ENCODE data around the gene TSPAN1. TPM values are rescaled to one million over a fixed set of nuclear protein-coding genes. Genes with fewer than 3 reads are reported as not detected.

TSPAN1 gene
- total and polyA plus RNA-seq, 2 of the 13 experiments (the other 11 are each of a cell fraction or from before 2014, with no cell fraction given), result 1.7 to 2.9 TPM

DNA sequence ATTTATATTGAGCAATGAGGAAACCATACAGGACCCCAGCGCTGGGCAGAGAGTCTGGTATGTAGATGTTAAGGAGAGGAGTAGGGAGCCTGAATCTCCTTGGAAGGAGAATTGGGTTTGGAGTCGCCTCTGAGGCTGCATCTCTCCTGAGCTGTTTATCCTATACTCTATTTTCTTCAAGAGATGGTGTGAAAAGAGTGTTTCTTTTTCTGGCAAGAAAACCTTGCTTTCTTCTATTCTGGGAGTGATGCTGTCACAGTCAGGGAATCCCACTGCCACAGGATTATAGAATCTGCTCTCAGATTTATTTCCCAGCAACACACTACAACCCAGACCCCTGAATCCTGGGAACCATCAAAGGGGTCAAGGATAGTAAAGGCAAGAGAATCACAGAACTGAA lies 31.5 kb downstream of the TSPAN1 start:
- Histone ChIP-seq H3K9me3 (ENCODE audit: low read length) (no peaks in the 10 kb centered on the region), H3K36me3 (replicated peaks in 1 of 2; ENCODE audit: control insufficient read depth in 1 of 2, insufficient read depth in 2 of 2, low read length in 2 of 2) (no peaks in the 10 kb centered on the region), H3K79me2 (ENCODE audit: insufficient read depth, low read length) (no peaks in the 10 kb centered on the region), H2AFZ (ENCODE audit: low read length) (no peak overlapping the region), H3K4me2 (ENCODE audit: low read depth, low read length) (no peak overlapping the region), H3K4me3 (replicated peaks in 1 of 3; ENCODE audit: insufficient read depth in 1 of 3, low read depth in 2 of 3, low read length in 3 of 3) (no peak overlapping the region), H3K27me3 (ENCODE audit: control insufficient read depth in 1 of 2, insufficient read depth in 2 of 2, low read length in 2 of 2) (0 out of 5 replicates have a peak, but pooled peaks cover 0 to 6% of the 10 kb centered on the region in 2 experiments), H3K9ac (ENCODE audit: insufficient read depth, low read depth, low read length) (no peak overlapping the region), H4K20me1 (ENCODE audit: insufficient read depth, low read length) (no peaks in the 10 kb centered on the region), H3K4me1 (ENCODE audit: insufficient read depth, low read length) (peaks cover 8% of the 10 kb centered on the region; the same call in 1 of the 2 replicates), H3K27ac (ENCODE audit: extremely low read length, insufficient read depth, low read length) (no peak overlapping the region)
- no peak for FAIRE-seq
- in situ Hi-C loops (cut with HindIII; ENCODE audit: extremely low pct_ligation_motif_present, low pct_unique_long_range_greater_than_20kb), result no loop called here
- DNase-seq (ENCODE audit: low spot score), result no peak
- intact Hi-C loops (cut with micrococcal nuclease; ENCODE audit: unreplicated experiment), result no loop called here
- WGBS (ENCODE audit: low lambda C conversion rate), result 21% methylated on average over 2 of the region's 2 CpGs
- no TSS peak for BruUV-seq (replicated peaks)
- CTCF ChIA-PET (ENCODE audit: low intra/inter-chr PET ratio, low total read pairs), result no interaction called here
- ATAC-seq, result no peak
- POLR2A ChIA-PET, result no interaction called here
- TF ChIP-seq, protein P1, sequence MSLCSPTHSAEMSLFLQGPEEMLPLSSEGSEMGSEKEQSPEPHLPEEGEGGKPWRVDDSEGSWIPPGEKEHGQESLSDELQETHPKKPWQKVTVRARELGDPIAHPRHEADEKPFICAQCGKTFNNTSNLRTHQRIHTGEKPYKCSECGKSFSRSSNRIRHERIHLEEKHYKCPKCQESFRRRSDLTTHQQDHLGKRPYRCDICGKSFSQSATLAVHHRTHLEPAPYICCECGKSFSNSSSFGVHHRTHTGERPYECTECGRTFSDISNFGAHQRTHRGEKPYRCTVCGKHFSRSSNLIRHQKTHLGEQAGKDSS (CRISPR knock-in tag; IDR thresholded peaks at IDR 0.05; ENCODE audit: borderline replicate concordance, low read depth), result no peak
- TF ChIP-seq SNRNP70 (IDR thresholded peaks at IDR 0.05; ENCODE audit: low read depth, low read length) (no peak), ZNF367 (CRISPR knock-in tag; IDR thresholded peaks at IDR 0.05; ENCODE audit: borderline replicate concordance) (no peak), AGO2 (optimal IDR thresholded peaks at IDR 0.05; ENCODE audit: low read depth, low read length) (no peak), BCL6 (CRISPR knock-in tag; IDR thresholded peaks at IDR 0.05) (no peak), FOXA1 (IDR thresholded peaks at IDR 0.05) (no peak), FOXA1 (CRISPR knock-in tag; IDR thresholded peaks at IDR 0.05) (no peak), KDM4B (CRISPR knock-in tag; IDR thresholded peaks at IDR 0.05) (no peak), ZNF644 (CRISPR knock-in tag; IDR thresholded peaks at IDR 0.05; ENCODE audit: low read depth) (no peak), ZNF33A (CRISPR knock-in tag; IDR thresholded peaks at IDR 0.05; ENCODE audit: borderline replicate concordance) (no peak)
- TF ChIP-seq, protein P2, sequence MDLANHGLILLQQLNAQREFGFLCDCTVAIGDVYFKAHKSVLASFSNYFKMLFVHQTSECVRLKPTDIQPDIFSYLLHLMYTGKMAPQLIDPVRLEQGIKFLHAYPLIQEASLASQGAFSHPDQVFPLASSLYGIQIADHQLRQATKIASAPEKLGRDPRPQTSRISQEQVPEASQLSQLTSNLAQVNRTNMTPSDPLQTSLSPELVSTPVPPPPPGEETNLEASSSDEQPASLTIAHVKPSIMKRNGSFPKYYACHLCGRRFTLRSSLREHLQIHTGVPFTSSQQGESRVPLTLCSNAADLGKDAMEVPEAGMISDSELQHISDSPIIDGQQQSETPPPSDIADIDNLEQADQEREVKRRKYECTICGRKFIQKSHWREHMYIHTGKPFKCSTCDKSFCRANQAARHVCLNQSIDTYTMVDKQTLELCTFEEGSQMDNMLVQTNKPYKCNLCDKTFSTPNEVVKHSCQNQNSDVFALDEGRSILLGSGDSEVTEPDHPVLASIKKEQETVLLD (CRISPR knock-in tag; IDR thresholded peaks at IDR 0.05; ENCODE audit: low read depth), result no peak
- TF ChIP-seq, protein P3, sequence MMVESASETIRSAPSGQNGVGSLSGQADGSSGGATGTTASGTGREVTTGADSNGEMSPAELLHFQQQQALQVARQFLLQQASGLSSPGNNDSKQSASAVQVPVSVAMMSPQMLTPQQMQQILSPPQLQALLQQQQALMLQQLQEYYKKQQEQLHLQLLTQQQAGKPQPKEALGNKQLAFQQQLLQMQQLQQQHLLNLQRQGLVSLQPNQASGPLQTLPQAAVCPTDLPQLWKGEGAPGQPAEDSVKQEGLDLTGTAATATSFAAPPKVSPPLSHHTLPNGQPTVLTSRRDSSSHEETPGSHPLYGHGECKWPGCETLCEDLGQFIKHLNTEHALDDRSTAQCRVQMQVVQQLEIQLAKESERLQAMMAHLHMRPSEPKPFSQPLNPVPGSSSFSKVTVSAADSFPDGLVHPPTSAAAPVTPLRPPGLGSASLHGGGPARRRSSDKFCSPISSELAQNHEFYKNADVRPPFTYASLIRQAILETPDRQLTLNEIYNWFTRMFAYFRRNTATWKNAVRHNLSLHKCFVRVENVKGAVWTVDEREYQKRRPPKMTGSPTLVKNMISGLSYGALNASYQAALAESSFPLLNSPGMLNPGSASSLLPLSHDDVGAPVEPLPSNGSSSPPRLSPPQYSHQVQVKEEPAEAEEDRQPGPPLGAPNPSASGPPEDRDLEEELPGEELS (CRISPR knock-in tag; IDR thresholded peaks at IDR 0.05), result no peak
- TF ChIP-seq, protein P4, sequence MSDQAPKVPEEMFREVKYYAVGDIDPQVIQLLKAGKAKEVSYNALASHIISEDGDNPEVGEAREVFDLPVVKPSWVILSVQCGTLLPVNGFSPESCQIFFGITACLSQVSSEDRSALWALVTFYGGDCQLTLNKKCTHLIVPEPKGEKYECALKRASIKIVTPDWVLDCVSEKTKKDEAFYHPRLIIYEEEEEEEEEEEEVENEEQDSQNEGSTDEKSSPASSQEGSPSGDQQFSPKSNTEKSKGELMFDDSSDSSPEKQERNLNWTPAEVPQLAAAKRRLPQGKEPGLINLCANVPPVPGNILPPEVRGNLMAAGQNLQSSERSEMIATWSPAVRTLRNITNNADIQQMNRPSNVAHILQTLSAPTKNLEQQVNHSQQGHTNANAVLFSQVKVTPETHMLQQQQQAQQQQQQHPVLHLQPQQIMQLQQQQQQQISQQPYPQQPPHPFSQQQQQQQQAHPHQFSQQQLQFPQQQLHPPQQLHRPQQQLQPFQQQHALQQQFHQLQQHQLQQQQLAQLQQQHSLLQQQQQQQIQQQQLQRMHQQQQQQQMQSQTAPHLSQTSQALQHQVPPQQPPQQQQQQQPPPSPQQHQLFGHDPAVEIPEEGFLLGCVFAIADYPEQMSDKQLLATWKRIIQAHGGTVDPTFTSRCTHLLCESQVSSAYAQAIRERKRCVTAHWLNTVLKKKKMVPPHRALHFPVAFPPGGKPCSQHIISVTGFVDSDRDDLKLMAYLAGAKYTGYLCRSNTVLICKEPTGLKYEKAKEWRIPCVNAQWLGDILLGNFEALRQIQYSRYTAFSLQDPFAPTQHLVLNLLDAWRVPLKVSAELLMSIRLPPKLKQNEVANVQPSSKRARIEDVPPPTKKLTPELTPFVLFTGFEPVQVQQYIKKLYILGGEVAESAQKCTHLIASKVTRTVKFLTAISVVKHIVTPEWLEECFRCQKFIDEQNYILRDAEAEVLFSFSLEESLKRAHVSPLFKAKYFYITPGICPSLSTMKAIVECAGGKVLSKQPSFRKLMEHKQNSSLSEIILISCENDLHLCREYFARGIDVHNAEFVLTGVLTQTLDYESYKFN (CRISPR knock-in tag; conservative IDR thresholded peaks at IDR 0.05), result no peak
- TF ChIP-seq, protein P5, sequence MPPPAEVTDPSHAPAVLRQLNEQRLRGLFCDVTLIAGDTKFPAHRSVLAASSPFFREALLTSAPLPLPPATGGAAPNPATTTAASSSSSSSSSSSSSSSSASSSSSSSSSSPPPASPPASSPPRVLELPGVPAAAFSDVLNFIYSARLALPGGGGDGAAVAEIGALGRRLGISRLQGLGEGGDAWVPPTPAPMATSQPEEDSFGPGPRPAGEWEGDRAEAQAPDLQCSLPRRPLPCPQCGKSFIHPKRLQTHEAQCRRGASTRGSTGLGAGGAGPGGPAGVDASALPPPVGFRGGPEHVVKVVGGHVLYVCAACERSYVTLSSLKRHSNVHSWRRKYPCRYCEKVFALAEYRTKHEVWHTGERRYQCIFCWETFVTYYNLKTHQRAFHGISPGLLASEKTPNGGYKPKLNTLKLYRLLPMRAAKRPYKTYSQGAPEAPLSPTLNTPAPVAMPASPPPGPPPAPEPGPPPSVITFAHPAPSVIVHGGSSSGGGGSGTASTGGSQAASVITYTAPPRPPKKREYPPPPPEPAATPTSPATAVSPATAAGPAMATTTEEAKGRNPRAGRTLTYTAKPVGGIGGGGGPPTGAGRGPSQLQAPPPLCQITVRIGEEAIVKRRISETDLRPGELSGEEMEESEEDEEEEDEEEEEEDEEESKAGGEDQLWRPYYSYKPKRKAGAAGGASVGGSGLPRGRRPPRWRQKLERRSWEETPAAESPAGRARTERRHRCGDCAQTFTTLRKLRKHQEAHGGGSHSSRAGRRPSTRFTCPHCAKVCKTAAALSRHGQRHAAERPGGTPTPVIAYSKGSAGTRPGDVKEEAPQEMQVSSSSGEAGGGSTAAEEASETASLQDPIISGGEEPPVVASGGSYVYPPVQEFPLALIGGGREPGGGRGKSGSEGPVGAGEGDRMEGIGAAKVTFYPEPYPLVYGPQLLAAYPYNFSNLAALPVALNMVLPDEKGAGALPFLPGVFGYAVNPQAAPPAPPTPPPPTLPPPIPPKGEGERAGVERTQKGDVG (CRISPR knock-in tag; IDR thresholded peaks at IDR 0.05; ENCODE audit: borderline replicate concordance), result no peak

All from HepG2 (cell line).